ENCODE results near the gene ZNF80.

The ZNF80 gene

DNA sequence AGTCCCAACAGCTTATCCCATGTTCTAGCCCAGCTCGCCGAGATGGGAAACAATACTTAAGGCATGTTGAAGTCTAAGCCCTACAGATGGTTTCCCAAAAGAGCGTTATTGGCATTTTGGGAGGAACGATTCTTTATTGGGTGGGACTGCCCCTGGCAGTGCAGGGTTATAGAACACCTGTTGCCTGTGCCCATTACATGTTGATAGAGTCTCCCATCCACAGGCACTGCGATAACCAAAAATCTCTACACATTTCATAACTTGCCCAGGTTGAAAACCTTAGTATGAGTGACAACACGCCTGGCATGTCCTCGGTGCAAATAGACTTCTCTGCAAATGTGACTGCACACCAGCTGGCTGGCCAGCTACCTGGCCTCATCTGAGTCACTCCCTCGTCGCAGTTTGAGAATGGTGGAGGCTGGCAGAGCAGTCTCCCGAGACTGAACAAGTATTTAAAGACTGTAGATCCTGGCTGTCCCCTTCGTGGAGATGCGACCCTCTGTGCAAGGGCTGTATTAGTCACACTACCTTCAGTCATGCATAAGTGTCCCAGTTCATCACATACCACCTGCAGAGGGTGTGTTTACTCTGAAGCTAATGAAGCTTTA lies 18.7 kb downstream of the ZNF80 start:
- no peak for DNase-seq

DNA sequence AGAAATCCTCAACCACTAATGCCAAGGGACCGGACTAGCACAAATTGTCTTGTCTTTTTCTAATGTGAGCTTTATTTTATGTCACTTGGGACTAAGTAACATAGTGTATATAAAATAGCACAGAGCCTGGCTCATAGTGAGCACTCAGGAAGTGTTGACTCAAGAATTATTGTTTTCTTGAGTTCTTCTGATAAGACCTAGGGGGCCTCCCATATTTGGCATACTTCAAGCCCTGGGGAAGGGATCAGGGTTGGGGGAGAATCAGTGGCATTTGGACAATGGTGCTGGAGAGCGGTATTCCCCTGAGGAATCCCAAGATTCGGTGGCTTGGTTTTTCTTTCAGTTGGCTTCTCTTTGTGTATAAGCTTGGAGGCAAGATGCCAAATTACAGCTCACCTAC lies 19.4 kb downstream of the ZNF80 start:
- DNase-seq = no peak

DNA sequence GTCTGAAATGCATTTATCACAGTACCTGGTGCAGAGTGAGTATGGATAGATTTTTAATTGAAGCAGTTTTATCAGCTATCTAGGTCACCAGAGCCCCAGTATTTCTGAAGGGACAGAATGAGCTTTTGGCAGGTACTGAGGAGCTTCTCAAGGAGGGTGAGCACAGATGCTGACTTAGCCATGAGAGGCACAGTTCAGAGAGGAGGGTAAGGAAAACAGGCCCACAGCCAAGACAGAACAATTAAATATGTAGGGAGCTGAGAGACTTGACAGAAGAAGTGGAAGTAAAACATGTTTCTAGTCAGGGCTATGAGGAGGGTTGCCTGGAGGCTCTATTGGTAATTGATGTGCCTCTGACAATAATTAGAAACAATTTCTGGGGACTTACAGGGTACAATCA lies 20.1 kb downstream of the ZNF80 start:
- DNase-seq = no peak

DNA sequence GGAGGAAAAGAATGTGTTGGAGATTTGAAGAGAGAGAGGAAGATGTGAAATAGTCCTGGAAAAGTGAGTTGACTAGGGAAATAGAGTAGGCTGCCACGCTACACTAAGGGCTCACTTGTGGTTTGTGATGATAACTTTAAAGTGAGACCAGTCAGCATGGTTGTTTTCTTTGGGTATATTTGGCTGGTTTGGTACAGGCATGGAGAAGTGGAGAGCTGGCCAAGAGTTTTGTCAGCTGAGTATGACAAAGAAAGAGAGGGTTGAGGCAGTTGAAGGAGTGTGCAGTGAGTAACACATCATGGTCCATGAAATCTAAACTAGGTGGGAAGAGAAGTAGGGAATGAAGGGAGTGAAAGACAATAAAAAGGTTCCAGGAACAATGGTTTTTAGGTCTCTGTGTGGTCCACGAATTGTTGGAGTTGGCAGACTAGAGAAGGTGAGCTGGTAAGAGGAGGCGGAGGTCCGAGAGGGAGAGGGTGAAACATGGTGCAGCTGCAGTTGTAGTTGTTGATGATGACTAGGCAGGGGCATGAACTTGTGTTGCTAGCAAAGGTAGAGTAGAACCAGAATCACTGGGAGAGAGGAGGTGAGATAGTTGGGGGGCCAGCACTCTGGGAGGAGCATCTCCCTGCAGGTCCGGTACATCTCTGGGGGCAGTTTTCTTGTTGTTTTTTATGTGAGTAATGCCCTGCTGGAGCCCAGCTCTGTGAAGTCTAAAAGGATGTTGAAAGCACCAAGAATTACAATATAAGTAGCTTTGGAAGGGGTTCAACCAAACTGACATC lies 21.0 kb downstream of the ZNF80 start:
- DNase-seq = no peak

DNA sequence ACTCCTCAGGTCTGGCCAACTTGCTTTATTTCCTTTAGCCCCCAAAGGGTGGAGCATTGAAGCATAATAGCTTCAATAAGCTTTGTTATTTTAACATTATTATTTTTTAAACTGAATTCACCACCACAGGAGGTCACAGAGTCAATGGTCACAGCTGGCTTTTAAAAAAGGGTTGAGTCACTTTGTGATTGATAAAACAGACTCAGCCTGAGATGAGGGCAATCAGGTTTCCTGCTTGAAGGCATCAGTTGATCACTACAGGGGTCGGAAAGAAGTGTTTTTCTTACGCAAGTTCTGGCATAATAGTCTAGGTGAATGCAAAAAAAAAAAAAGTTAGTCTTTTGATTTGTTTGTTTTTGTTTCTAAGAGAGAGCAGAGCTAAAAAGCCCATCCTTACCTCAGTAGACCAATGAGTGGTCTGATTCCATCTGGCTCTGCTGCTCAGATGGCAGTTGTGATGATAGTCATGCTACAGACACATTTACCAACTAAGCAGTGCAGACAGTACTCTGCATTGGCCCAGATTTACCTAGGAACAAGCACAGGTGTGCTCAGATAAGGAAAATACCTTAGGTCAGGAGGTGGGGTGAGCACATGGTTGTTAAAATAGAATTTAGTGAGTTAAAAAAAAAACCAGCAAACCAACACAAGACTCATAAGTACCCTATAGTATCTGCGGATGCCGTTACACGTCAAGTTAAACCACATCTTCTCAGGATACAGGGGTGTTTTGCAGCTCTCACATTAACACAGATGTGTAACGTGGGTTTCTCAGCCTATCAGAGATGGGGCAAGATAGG lies 22.6 kb downstream of the ZNF80 start:
- no peak for DNase-seq

DNA sequence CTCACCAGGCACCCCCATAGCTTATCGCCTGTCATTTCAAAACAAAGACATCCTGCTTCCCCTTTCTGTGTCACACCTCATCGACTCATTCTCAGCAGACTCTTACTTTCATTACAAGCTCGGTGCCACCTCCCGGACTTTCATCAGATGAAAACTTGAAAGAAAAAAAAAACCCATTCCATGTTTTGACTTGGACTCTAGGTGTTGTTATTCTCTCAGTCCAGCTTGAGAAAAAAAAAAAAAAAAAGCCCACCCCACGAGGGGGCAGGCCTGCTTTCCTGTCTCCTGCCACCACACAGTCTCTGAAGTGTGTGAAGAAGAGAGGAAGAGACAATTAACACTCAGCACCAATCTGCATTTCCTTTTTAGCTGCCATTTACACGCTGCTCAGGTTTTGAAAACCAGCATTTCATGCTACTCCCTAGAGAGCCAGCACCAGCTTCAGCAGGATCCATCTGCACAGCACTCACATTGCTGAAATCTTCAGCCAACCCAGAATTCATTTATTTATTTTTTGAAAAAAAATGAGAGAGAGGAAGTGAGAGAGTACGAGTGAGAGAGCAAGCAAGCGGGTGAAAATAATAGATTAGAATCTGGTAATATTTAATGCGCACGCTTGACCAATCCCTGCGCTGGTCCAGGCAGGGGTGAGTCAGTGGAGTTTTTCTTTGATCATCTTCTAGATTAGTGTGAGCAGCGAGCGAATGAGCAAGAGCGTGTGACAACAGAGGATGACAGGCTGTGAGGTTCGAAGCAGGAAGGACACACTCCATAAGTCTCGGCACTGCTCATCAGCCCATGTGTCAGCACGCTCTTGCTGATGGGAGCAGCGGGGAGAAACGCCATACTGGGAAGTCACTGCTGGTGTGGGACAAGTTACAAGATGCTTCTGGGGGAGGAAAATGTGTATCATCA lies 23.5 kb downstream of the ZNF80 start:
- DNase-seq = no peak

DNA sequence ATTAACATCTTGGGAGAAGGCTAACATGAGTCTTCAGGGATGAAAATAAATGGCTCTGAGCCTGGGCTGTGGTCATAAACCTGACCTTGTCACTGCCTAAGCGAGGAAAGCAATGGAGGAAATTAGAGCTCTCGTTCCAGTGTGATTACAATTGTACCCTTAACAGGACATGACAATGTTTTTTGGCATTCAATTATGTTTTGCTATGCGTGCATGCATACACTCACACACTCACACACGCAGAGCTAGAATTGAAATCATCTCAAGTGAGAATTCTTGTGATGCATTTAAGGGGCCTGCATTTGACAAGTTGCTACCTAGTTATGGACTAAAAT lies 24.1 kb downstream of the ZNF80 start:
- DNase-seq = no peak

DNA sequence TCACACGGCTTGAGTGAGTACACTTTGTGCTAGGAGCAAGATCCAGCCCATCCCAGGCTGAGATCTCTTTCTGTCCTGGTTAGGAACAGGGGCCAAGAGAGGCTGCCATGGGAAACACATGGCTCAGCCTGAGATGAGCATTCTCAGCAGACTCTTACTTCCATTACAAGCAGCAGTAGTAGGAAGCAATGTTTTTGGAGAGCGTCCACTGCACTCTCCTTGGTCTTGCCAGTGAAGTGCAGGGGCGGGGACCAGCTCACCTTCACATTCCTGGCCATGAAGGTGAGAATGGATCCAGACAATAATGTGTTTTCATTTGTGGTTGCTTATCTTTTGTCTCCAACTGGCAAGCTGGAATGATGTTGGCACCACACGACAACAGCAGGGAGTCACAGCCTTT lies 24.7 kb downstream of the ZNF80 start:
- no peak for DNase-seq

DNA sequence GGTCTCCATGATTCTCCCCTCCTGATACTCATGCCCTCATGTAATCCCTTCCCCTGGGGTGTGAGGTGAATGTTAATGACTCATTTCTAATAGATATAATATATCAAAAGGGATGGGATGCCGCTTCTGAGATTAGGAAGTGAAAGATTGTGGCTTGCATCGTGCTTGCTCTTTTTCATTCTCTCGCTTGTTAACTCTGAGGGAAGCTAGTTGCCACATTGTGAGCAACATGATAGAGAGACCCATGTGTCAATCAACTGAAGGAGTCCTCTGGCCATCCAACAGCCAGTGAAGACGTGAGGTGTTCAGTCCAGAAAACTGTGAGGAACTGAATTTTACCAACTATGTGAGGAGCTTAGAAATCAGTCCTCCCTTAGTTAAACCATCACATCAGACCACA lies 29.6 kb downstream of the ZNF80 start:
- no peak for DNase-seq

DNA sequence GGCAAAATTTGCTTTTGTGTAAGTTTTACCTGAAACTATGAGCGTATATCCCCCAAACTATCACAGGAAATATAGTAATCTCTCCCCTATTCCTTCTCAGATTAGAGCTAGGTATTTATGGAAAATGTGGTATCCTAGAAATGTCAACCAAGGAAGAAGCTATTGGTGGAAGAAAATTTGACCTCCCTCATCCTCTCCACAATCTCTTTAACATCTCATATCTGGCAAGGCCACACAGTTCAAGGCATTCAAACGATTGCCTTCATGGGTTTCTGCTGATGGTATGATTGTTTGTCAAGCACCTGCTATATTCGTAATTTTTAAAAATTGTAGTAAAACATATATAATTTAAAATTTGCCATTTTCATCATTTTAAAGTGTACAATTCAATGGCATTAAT lies 31.0 kb downstream of the ZNF80 start:
- no peak for DNase-seq

DNA sequence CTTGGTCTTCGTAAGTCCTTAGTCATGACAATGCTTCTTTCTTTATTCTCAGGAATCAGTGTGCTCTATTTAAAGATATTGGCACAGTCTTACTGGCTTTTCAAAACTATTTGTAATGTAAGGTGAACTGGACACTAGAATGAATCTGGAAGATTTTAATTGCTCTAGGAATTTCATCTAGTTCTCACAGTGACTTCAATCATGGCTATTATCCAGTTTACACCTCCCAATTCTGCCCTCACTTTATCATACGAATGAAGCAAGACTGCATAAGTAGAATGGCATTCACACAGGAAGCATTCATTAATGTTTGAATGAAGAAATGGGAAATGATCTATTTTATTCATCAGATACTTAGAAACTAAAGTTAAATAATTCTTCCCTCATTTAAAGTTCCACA lies 31.8 kb downstream of the ZNF80 start:
- DNase-seq = no peak

DNA sequence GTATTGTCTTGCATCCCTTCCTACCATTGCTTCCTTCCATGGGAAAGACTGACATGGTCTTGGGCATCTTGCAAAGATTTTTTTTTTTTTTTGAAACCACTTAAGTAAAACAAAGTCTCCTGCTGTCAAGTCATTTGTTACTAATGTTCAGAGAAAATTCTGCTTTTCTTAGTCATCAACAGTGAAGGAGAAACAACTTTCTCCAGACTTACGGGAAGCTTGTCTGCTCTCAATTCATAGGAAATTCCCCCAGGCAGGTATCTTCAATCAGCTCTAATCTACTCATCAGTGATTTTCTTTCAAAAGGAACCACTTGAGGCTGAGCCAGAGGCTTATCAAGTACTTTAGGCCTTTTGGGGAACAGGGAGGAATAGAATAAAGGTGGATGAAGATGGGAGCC lies 42.6 kb downstream of the ZNF80 start:
- no peak for DNase-seq

DNA sequence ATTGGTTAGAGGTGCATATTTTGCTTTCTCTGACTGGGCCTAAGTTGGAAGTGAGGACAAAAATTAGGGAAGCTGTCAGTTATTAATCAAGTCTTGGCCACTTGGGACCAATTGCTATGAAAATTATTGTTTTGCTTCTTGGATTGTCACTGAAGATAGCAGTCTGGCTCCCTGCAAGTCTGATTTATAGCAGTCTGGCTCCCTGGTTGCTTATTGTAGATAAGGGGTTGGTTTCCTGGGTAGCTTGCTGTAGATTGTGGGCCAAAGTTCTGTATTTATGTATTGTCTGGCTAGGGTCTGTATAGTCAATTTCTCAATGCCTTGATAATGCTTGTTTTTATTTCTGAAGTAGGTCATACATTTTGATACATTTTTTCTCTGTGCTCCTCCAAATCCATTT lies 45.2 kb downstream of the ZNF80 start:
- DNase-seq = no peak

DNA sequence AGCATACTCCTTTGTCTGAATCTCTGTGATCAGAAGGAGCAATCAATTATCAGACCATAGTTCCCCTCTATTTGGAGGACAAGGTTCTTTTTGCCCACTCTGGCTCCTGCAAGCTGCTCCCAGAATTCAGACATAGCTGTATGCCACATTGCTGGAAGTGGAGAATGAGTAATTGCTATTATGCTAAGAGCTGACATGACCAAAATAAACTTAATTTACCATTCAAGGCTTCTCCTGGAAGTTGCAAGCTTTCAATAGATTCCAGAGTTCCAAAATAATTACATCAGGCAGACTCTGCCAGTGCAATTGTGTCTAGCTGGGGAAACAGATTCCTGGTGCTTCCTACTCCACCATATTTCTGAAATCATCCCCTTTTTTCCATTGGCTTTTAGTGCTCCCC lies 50.9 kb downstream of the ZNF80 start:
- no peak for DNase-seq
